ELF-1 (cell line): Measurements from ENCODE around the gene DCLRE1B.
A peak's percentile ranks its signal among the peaks of the same experiment; 100 is the strongest.

Source experiments
- DNase-seq: peaks from one replicate; pipeline ENCODE4 v3.0.0-alpha.2; 2016; ENCODE audit warnings: low read depth, low spot score

Gene DCLRE1B

GRCh38 chr1:113928187-113928930 lies 23.2 kb downstream of the DCLRE1B start:
- no peak for DNase-seq

- DNase-seq = peak; percentile 95
Observed at GRCh38 chr1:113928941-113929749, 24.0 kb downstream of the DCLRE1B start, which contains the start of gene HIPK1. Gene HIPK1 (plus strand): TSS chr1:113929324.

DNA sequence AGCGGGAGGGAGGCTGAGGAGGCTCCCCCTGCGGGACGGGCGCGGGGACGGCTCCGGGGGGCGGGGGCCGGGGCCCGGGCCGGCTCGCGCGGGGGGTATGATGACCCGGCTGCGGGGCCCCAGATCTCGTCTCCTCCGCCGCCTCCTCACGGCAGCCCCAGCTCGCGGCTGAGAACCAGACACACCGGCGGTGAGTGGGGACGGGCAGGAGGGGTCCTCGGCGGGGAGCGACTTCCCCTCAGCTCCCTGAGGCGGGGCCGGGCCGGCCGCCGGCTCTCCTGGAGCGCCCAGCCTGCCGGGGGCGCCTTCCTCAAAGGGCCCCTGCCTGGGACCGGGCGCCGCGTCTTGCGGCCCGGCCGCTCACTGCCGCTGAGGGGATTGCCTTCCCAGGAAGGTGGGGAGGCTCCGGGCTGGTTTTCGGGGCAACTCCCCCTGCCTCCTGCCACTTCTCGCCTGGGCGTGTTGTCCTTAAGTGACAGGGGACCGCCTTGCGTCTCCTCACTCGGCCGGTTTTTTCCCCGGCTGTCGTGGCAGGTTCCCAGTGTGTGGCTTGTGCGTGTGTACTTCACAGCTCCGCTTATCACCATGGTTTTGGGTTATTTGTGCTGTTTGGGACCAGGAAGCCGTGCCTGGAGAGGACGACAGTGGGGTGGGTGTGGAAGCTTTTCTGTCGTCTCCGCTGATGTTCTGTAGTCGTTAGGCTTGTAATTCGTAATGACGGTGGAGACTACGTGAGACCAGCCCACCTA lies 24.8 kb downstream of the DCLRE1B start:
- peak; percentile 61 for DNase-seq

- DNase-seq = peak; percentile 47
Observed at GRCh38 chr1:113930499-113931161, 25.5 kb downstream of the DCLRE1B start.

GRCh38 chr1:113931451-113931851 lies 26.3 kb downstream of the DCLRE1B start:
- DNase-seq = no peak

- no peak for DNase-seq
Observed at GRCh38 chr1:113934006-113934405, 28.9 kb downstream of the DCLRE1B start.

- DNase-seq = no peak
Observed at GRCh38 chr1:113934511-113935055, 29.5 kb downstream of the DCLRE1B start.

GRCh38 chr1:113935176-113935575 lies 30.1 kb downstream of the DCLRE1B start:
- no peak for DNase-seq

GRCh38 chr1:113935970-113936369 lies 30.8 kb downstream of the DCLRE1B start:
- DNase-seq = no peak

DNA sequence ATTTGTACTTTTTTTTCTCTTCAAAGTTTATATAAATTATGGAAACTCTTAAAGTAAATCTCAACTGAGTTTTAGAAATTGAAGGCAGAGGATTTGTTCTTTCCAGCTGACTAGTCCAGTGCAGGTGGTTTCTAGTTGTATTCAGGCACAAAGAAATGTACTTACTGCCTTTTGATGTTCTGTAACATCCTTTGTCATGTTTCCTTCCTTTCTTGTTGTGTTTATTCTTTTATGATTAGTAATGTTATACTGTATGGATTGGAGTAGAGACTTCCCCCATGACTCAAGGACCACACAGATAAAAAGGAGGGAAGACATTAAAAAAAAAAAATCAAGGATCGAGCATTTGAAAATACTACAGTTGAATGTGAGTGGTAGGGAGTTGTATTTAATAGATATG lies 32.0 kb downstream of the DCLRE1B start:
- DNase-seq = no peak

DNA sequence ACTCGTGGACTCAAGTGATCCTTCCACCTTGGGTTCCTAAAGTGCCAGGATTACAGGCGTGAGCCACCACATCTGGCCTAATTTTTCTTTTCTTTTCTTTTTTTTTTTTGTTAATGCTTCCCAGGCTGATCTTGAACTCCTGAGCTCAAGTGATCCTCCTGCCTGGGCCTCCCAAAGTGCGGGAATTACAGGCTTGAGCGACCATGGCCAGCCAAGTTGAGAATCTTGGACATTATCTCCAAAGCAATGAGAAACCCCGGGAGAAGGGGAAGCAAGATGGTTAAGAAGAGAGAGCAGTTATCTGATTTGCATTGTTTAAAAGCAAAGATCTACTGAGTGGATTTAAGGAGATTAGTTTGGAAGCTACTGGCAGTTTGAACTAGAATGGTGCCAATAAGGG lies 33.1 kb downstream of the DCLRE1B start:
- no peak for DNase-seq

- no peak for DNase-seq
Observed at GRCh38 chr1:113940365-113941244, 35.5 kb downstream of the DCLRE1B start.

DNA sequence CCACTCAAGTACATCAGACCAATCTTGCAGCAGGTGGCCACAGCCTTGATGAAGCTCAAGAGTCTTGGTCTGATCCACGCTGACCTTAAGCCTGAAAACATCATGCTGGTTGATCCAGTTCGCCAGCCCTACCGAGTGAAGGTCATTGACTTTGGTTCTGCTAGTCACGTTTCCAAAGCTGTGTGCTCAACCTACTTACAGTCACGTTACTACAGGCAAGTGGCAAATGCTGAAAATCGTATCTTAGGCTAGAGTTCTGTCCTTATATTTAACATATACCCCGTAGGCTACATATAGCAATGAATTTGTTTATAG lies 36.1 kb downstream of the DCLRE1B start:
- DNase-seq = no peak

- DNase-seq = no peak
Observed at GRCh38 chr1:113942527-113942926, 37.4 kb downstream of the DCLRE1B start.

- DNase-seq = no peak
Observed at GRCh38 chr1:113943028-113943811, 38.1 kb downstream of the DCLRE1B start.

DNA sequence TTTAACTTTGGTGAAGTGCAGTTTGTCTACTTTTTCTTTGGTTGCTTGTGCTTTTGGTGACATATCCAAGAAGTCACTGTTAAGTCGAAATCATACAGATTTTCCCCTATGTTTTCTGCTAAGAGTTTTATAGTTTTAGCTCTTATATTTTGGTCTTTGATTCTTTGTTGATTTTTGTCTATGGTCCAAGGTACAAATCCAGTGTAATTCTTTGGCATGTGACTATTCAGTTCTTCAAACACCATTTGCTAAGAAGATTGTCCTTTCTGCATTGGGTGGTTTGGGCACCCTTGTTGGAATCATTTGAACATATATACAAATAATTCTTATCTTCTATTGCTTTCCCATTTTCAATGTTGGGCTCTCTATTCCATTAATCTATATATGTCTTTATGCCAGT lies 40.2 kb downstream of the DCLRE1B start:
- no peak for DNase-seq

GRCh38 chr1:113946112-113946511 lies 41.0 kb downstream of the DCLRE1B start:
- no peak for DNase-seq

- peak; percentile 36 for DNase-seq
Observed at GRCh38 chr1:113946678-113947387, 41.7 kb downstream of the DCLRE1B start.
